Left lung (tissue), 10 donors: Measurements from ENCODE around the gene SLIT3. TPM values are rescaled to one million over a fixed set of nuclear protein-coding genes. Genes with fewer than 3 reads are reported as not detected.

Experiments
- ATAC-seq: fragments of 200-7000 bp; cut with Tn5 transposase; one replicate; pipeline ENCODE4 v1.9.1; 2020; ENCODE audit warnings: moderate library complexity
- DNase-seq, 4 donors: peaks; one replicate each; pipeline ENCODE4 v3.0.0-alpha.2; 2013 to 2020
- H3K27ac ChIP-seq, 2 donors: fragments of 200-600 bp; sonication (generic) in 1 of 2; one replicate each; pipeline versions ENCODE4 v1.5.0 to v1.8.0; 2020 to 2021
- H3K27me3 ChIP-seq, 2 donors: fragments of 200-600 bp; sonication (generic) in 1 of 2; one replicate each; pipeline versions ENCODE4 v1.5.0 to v1.8.0; 2020 to 2021
- H3K36me3 ChIP-seq, 2 donors: fragments of 200-600 bp; sonication (generic) in 1 of 2; one replicate each; pipeline versions ENCODE4 v1.5.0 to v1.8.0; 2020 to 2021
- H3K4me1 ChIP-seq, 2 donors: fragments of 200-600 bp; one replicate each; pipeline ENCODE4 v1.8.0; 2021
- H3K4me3 ChIP-seq, 2 donors: fragments of 200-600 bp; sonication (generic) in 1 of 2; one replicate each; pipeline versions ENCODE4 v1.5.0 to v1.8.0; 2020 to 2021; ENCODE audit warnings: mild to moderate bottlenecking in 1 of 2
- H3K9me3 ChIP-seq, 2 donors: fragments of 200-600 bp; sonication (generic) in 1 of 2; one replicate each; pipeline versions ENCODE4 v1.5.0 to v1.8.0; 2020 to 2021
- intact Hi-C, 2 donors: fragments of 100-400 bp; cut with DNase I; formaldehyde crosslinking; loops; one replicate each; pipeline versions ENCODE4 v1.11.2 to v1.14.2; 2022
- polyA plus RNA-seq, 6 donors: library from polyadenylated mRNA; unstranded; fragments of 120-200 nt; gene quantifications; one replicate each; pipeline ENCODE4 v1.2.1, GENCODE V29; 2013; ENCODE audit not compliant: insufficient read length in 6 of 6
- total RNA-seq, 2 donors: library from RNA; stranded (reverse); fragmentation: NEBNext Ultra II Directional; extraction: Animal tissue kit (Norgen Biotek cat#: 25700); gene quantifications; one replicate each; pipeline ENCODE4 v1.2.1, GENCODE V29; 2021
- TF ChIP-seq, protein P1 (sequence below), 2 donors: fragments of 200-600 bp; sonication (generic) in 1 of 2; IDR thresholded peaks; one replicate each; pipeline versions ENCODE4 v1.5.0 to v1.8.0; 2021; ENCODE audit warnings: antibody characterized with exemption in 2 of 2
- donor health status: DM: no; HTN: yes; CAD: no.
- donor health status: DM: no; HTN: no; CAD: no.

The SLIT3 gene
- total and polyA plus RNA-seq, 8 donors, result 37.6 to 77.1 (median 45.9) TPM

DNA sequence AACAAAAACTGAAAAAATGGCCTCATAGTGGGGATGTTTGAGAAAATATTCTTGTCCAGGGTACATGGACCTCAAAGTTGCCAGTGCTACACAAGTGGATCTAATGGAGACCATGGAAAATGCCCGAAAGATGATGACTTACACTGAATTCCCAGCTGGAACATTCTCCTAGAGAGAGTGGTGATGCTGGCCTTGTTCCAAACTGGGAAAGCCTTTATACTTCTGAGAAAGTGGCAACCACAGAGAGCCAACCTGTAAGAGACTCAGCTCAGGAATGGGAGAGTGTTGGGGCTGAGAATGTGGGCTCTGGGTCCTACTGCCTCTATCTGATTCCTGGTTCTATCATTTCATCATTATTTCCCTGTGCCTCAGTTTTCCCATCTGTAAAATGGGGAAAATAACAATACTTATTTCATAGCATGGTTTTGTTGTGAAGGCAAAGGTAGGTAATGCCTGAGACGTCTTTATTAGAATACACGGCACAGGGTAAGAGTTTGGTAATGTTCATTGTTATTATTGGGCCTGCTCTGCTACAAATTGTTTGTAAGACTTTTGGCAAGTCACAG is 492.8 kb downstream of the SLIT3 start:
- Histone ChIP-seq H3K9me3 (no peaks in the 10 kb centered on the region), H3K36me3 (no peaks in the 10 kb centered on the region), H3K4me1 (no peaks in the 10 kb centered on the region), H3K4me3 (no peak overlapping the region), H3K27ac (no peak overlapping the region), H3K27me3 (peaks cover 0 to 72% of the 10 kb centered on the region in 2 donors)
- ATAC-seq (no peak), DNase-seq (no peak)
- TF ChIP-seq, protein P1, sequence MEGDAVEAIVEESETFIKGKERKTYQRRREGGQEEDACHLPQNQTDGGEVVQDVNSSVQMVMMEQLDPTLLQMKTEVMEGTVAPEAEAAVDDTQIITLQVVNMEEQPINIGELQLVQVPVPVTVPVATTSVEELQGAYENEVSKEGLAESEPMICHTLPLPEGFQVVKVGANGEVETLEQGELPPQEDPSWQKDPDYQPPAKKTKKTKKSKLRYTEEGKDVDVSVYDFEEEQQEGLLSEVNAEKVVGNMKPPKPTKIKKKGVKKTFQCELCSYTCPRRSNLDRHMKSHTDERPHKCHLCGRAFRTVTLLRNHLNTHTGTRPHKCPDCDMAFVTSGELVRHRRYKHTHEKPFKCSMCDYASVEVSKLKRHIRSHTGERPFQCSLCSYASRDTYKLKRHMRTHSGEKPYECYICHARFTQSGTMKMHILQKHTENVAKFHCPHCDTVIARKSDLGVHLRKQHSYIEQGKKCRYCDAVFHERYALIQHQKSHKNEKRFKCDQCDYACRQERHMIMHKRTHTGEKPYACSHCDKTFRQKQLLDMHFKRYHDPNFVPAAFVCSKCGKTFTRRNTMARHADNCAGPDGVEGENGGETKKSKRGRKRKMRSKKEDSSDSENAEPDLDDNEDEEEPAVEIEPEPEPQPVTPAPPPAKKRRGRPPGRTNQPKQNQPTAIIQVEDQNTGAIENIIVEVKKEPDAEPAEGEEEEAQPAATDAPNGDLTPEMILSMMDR (IDR thresholded peaks at IDR 0.05), result no peak
- intact Hi-C loops, result no loop called here

DNA sequence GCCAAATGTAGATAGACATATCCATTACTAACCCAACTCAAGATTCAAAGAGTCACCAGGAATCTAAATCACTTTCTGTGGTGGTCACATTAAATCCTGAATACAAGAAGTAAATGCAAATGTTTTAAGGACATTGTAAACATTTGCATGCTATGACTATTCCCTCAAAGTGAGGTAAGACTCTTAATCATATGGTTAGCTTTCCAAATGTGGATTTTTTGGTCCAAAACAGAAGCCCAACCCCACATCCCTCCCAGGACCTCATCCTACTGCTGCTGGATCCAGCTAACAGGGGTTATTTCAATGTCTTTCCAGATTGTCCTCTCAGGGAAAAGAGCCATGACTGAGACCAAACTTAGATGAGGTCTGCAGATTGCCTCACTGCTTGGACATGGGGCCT is 493.7 kb downstream of the SLIT3 start:
- intact Hi-C loops, result no loop called here
- peaks cover 0 to 67% of the 10 kb centered on the region in 2 donors for H3K27me3 ChIP-seq

DNA sequence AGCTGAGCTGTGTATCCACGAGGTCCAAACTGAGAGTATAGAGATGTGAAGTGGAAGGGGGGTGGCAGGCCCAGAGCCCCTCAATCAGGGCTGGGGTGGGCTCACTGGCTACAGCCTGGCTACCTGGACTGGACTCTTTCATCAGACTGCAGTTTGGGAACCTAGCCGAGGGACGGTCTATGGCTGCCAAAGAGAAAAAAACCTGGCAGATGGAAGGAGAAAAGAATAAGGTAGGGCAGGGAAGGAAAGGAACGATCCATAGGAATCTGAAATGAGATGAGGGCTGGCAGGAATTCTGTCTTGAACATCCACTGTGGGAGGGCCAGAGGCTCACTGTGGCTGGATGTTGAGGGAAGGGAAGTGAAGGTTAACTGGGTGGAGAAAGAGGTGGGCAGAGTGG is 497.4 kb downstream of the SLIT3 start:
- ATAC-seq, result no peak

More for the DNA sequence above, 493.7 kb downstream of the SLIT3 start:
- H3K9me3 ChIP-seq, result no peaks in the 10 kb centered on the region
- H3K4me3 ChIP-seq, result no peak overlapping the region
- no peaks in the 10 kb centered on the region for H3K4me1 ChIP-seq
- TF ChIP-seq, protein P1 (IDR thresholded peaks at IDR 0.05), result no peak
- ATAC-seq (no peak), DNase-seq (no peak)
- H3K36me3 ChIP-seq, result no peaks in the 10 kb centered on the region
- no peak overlapping the region for H3K27ac ChIP-seq

DNA sequence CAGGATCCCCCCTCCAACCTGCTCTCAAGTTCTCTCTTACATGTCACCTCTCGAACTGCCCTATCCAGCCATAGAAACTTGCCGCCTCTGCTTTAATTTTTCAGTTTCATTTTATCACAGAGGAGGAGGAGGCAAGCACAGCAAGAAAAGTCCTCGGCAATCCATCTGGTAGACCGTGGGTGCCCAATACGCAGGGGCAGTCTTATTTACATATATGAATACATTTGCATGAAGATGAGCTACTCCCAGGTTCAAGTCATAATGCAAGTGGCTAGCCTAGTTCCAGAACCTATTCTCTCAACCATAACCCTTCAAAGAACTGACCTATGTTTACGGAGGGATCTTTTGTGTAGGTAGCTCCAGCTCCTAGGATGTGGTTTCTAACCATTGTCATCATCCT is 498.6 kb downstream of the SLIT3 start:
- H3K4me1 ChIP-seq, result no peaks in the 10 kb centered on the region
- DNase-seq (no peak), ATAC-seq (no peak)
- intact Hi-C loops, result no loop called here
- TF ChIP-seq, protein P1 (IDR thresholded peaks at IDR 0.05), result no peak
- peaks cover 0 to 53% of the 10 kb centered on the region in 2 donors for H3K27me3 ChIP-seq
- H3K4me3 ChIP-seq, result no peak overlapping the region
- no peaks in the 10 kb centered on the region for H3K36me3 ChIP-seq
- H3K9me3 ChIP-seq, result no peaks in the 10 kb centered on the region
- H3K27ac ChIP-seq, result no peak overlapping the region

More for the DNA sequence above, 497.4 kb downstream of the SLIT3 start:
- Histone ChIP-seq H3K4me1 (no peaks in the 10 kb centered on the region), H3K27me3 (peaks cover 0 to 57% of the 10 kb centered on the region in 2 donors), H3K27ac (no peak overlapping the region), H3K4me3 (no peak overlapping the region), H3K36me3 (no peaks in the 10 kb centered on the region), H3K9me3 (no peaks in the 10 kb centered on the region)
- intact Hi-C loops, result no loop called here
- no peak for DNase-seq
- TF ChIP-seq, protein P1 (IDR thresholded peaks at IDR 0.05), result no peak

DNA sequence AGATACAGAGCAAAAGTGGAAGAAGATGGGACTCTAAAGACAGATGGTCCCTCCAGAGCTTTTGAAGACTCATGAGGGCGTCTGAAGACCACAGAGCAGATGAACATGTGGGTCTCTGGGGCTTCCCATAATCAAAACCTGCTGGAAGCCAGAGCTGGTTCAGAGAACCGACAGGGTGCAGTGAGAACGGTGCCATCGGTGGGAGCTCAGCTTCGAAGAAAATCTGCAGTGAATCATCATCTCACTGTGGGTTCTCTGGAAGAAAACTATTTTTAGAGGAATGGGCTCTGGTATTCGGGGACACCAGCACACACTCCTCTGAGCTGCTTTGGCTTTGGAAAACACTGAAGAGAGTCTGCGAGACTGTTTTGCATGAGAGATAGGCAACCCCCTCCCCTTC is 499.4 kb downstream of the SLIT3 start:
- ATAC-seq, result no peak
- Histone ChIP-seq H3K36me3 (no peaks in the 10 kb centered on the region), H3K4me1 (no peaks in the 10 kb centered on the region), H3K27me3 (peaks cover 0 to 54% of the 10 kb centered on the region in 2 donors), H3K27ac (no peak overlapping the region), H3K9me3 (no peaks in the 10 kb centered on the region), H3K4me3 (no peak overlapping the region)
- TF ChIP-seq, protein P1 (IDR thresholded peaks at IDR 0.05), result no peak
- DNase-seq, result no peak
- intact Hi-C loops, result no loop called here
